DND-41 (cell line): Measurements from ENCODE around the gene CCDC92.

Source experiments
- EZH2 ChIP-seq: IDR thresholded peaks from 3 replicates; pipeline ENCODE4 v1.6.1; 2012; ENCODE audit warnings: borderline replicate concordance, low read depth, mild to moderate bottlenecking, moderate library complexity, low read length, inconsistent platforms; ENCODE audit not compliant: severe bottlenecking
- TF ChIP-seq, protein P1 (sequence below): IDR thresholded peaks from 2 replicates; pipeline ENCODE4 v1.5.1; 2012; ENCODE audit warnings: borderline replicate concordance, low read length, moderate library complexity, mild to moderate bottlenecking; ENCODE audit not compliant: poor library complexity, severe bottlenecking; ENCODE audit errors: extremely low read depth

DNA sequence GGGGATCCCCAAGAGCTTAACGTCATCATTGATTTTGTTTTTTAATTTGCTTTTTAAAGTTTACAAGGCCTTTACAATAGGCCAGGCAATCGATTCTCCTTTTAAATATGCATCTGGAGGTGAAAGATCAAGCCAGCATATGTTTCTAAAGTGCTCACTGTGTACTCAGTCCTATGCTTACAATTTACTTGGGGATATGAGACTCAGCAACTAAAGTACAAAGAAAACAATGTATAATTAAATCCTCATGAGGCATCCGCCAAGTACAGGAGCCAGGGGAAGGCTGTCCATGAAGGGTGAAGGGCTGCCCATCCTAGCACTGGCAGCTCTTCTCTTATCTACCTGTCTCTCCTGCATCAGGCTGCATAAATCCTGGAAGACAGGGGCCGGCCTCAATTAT is 11.8 kb downstream of the CCDC92 start:
- TF ChIP-seq, protein P1, sequence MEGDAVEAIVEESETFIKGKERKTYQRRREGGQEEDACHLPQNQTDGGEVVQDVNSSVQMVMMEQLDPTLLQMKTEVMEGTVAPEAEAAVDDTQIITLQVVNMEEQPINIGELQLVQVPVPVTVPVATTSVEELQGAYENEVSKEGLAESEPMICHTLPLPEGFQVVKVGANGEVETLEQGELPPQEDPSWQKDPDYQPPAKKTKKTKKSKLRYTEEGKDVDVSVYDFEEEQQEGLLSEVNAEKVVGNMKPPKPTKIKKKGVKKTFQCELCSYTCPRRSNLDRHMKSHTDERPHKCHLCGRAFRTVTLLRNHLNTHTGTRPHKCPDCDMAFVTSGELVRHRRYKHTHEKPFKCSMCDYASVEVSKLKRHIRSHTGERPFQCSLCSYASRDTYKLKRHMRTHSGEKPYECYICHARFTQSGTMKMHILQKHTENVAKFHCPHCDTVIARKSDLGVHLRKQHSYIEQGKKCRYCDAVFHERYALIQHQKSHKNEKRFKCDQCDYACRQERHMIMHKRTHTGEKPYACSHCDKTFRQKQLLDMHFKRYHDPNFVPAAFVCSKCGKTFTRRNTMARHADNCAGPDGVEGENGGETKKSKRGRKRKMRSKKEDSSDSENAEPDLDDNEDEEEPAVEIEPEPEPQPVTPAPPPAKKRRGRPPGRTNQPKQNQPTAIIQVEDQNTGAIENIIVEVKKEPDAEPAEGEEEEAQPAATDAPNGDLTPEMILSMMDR, result no peak
- TF ChIP-seq EZH2, result no peak
